Measurements from ENCODE around the gene SLC30A2. TPM values are rescaled to one million over a fixed set of nuclear protein-coding genes. Genes with fewer than 3 reads are reported as not detected.

The SLC30A2 gene
- total RNA-seq, 2 experiments from 2014 or later = not detected

GRCh38 chr1:26067432-26067911, 21.6 kb upstream of the SLC30A2 start, which contains the start of gene TRIM63:
Gene TRIM63 (minus strand): TSS chr1:26067630. CDS start chr1:26067494, 136 bp downstream.
- ATAC-seq (no peak), DNase-seq (no peak)
- Mint-ChIP-seq H3K36me3 (ENCODE audit: low read depth) (no peaks in the 10 kb centered on the region), H3K9me3 (ENCODE audit: insufficient read depth) (no peaks in the 10 kb centered on the region), H3K4me1 (ENCODE audit: low read depth) (no peaks in the 10 kb centered on the region), H3K4me3 (no peak within 1 kb of the TSS), H3K27me3 (ENCODE audit: low read depth) (peaks cover 19% of the 10 kb centered on the region), H3K27ac (no peak within 1 kb of the TSS)
- ChIA-PET POLR2A (no interaction called here), CTCF (interaction anchor here (1.2 kb wide), 1 partner anchor 172 kb away, joined by 3 read pairs; no protein-coding TSS in a partner anchor)

GRCh38 chr1:26066857-26067256, 20.9 kb upstream of the SLC30A2 start:
- CTCF ChIA-PET = interaction anchor here (1.2 to 1.6 kb wide), 2 partner anchors 78 to 171 kb away, joined by 3 to 5 read pairs; no protein-coding TSS in a partner anchor
- POLR2A ChIA-PET = no interaction called here
- Mint-ChIP-seq H3K27me3 (ENCODE audit: low read depth) (peaks cover 17% of the 10 kb centered on the region), H3K27ac (no peak overlapping the region), H3K9me3 (ENCODE audit: insufficient read depth) (no peaks in the 10 kb centered on the region), H3K36me3 (ENCODE audit: low read depth) (no peaks in the 10 kb centered on the region), H3K4me3 (no peak overlapping the region), H3K4me1 (ENCODE audit: low read depth) (no peaks in the 10 kb centered on the region)
- no peak for DNase-seq
- ATAC-seq = no peak

- no peak overlapping the region for H3K4me3 Mint-ChIP-seq
Observed at GRCh38 chr1:26066160-26066559, 20.2 kb upstream of the SLC30A2 start.

GRCh38 chr1:26064553-26064952, 18.6 kb upstream of the SLC30A2 start:
- no peak overlapping the region for H3K27ac Mint-ChIP-seq
- ChIA-PET CTCF (interaction anchor here (1.1 to 1.5 kb wide), 3 partner anchors 28 to 353 kb away, joined by 3 to 4 read pairs (median 4); no protein-coding TSS in a partner anchor), POLR2A (no interaction called here)
- H3K27me3 Mint-ChIP-seq (ENCODE audit: low read depth) = peaks cover 17% of the 10 kb centered on the region
- DNase-seq (no peak), ATAC-seq (no peak)
- H3K36me3 Mint-ChIP-seq (ENCODE audit: low read depth) = no peaks in the 10 kb centered on the region
- H3K9me3 Mint-ChIP-seq (ENCODE audit: insufficient read depth) = no peaks in the 10 kb centered on the region
- H3K4me1 Mint-ChIP-seq (ENCODE audit: low read depth) = no peaks in the 10 kb centered on the region
- H3K4me3 Mint-ChIP-seq = no peak overlapping the region

More at GRCh38 chr1:26066160-26066559, 20.2 kb upstream of the SLC30A2 start:
- Mint-ChIP-seq H3K27ac (no peak overlapping the region), H3K27me3 (ENCODE audit: low read depth) (peaks cover 17% of the 10 kb centered on the region), H3K9me3 (ENCODE audit: insufficient read depth) (no peaks in the 10 kb centered on the region), H3K4me1 (ENCODE audit: low read depth) (no peaks in the 10 kb centered on the region), H3K36me3 (ENCODE audit: low read depth) (no peaks in the 10 kb centered on the region)
- ATAC-seq (no peak), DNase-seq (no peak)
- ChIA-PET POLR2A (no interaction called here), CTCF (interaction anchor here (0.6 to 1.6 kb wide), 3 partner anchors 30 to 108 kb away, joined by 4 to 5 read pairs (median 4); no protein-coding TSS in a partner anchor)

GRCh38 chr1:26060832-26061574, 15.1 kb upstream of the SLC30A2 start:
- no peak for ATAC-seq
- DNase-seq = no peak
- POLR2A ChIA-PET = no interaction called here
- Mint-ChIP-seq H3K4me3 (no peak overlapping the region), H3K4me1 (ENCODE audit: low read depth) (no peaks in the 10 kb centered on the region), H3K9me3 (ENCODE audit: insufficient read depth) (no peaks in the 10 kb centered on the region), H3K27me3 (ENCODE audit: low read depth) (peaks cover 19% of the 10 kb centered on the region), H3K27ac (no peak overlapping the region), H3K36me3 (ENCODE audit: low read depth) (no peaks in the 10 kb centered on the region)
- CTCF ChIA-PET = no interaction called here

- no peak for ATAC-seq
- POLR2A ChIA-PET = no interaction called here
- Mint-ChIP-seq H3K4me1 (ENCODE audit: low read depth) (no peaks in the 10 kb centered on the region), H3K27ac (no peak overlapping the region), H3K36me3 (ENCODE audit: low read depth) (no peaks in the 10 kb centered on the region), H3K4me3 (no peak overlapping the region), H3K9me3 (ENCODE audit: insufficient read depth) (no peaks in the 10 kb centered on the region), H3K27me3 (ENCODE audit: low read depth) (peaks cover 20% of the 10 kb centered on the region)
- CTCF ChIA-PET = interaction anchor here (0.8 to 1.1 kb wide), 2 partner anchors 24 to 45 kb away, joined by 3 read pairs; no protein-coding TSS in a partner anchor
- DNase-seq = no peak
Observed at GRCh38 chr1:26059906-26060305, 14.0 kb upstream of the SLC30A2 start.

DNA sequence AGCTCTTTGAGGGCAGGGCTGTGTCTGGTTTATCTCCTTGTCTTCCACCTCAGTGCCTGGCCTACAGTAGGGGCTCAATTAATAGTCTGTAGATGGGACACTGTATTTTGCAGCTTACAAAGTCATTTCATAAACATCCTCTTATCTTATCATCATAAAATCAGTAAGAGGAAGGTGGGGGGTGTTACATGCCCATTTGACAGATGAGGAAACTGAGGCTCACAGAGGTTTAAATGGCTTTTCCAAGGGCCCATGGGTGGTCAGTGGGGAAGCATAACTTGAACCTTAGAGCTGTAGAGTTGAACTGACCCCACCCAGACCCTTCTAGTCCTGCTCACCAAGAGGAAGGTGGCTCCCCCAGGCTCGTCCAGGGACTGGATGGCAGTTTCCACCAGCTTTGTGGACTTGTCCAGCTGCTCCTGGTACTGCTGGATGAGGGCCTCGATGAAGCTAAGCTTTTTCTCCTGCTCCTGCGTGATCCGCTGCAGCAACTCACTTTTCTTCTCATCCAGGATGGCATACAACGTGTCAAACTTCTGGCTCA, 12.2 kb upstream of the SLC30A2 start:
- H3K36me3 Mint-ChIP-seq (ENCODE audit: low read depth) = no peaks in the 10 kb centered on the region
- DNase-seq (no peak), ATAC-seq (no peak)
- no peak overlapping the region for H3K27ac Mint-ChIP-seq
- CTCF ChIA-PET = interaction anchor here (1.3 to 1.7 kb wide), 2 partner anchors 61 to 87 kb away, joined by 3 to 5 read pairs; partner anchors contain the start of gene PAFAH2
- no peaks in the 10 kb centered on the region for H3K9me3 Mint-ChIP-seq (ENCODE audit: insufficient read depth)
- peaks cover 27% of the 10 kb centered on the region for H3K27me3 Mint-ChIP-seq (ENCODE audit: low read depth)
- H3K4me1 Mint-ChIP-seq (ENCODE audit: low read depth) = no peaks in the 10 kb centered on the region
- POLR2A ChIA-PET = no interaction called here
- H3K4me3 Mint-ChIP-seq = no peak overlapping the region

DNA sequence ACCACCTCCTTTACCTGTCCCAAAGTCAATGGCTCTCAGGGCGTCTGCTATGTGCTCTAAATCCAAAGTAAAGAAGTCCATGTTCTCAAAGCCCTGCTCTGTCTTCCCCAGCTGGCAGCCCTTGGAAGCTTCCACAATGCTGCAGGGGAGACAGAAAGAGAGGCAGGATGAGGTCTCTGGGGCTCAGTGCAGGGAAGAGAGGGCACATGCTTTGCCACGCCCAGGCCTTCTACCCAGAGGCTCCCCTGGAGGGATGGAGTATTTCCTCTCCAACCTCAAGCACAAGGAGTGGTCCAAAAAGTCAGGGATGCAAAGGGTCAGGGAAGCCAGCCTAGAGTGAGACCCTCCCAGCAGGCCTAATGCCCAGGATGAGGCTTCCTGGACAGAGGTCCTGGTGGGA, 11.3 kb upstream of the SLC30A2 start:
- H3K36me3 Mint-ChIP-seq (ENCODE audit: low read depth) = no peaks in the 10 kb centered on the region
- no peak overlapping the region for H3K27ac Mint-ChIP-seq
- CTCF ChIA-PET = no interaction called here
- POLR2A ChIA-PET = no interaction called here
- no peaks in the 10 kb centered on the region for H3K4me1 Mint-ChIP-seq (ENCODE audit: low read depth)
- peaks cover 23% of the 10 kb centered on the region for H3K27me3 Mint-ChIP-seq (ENCODE audit: low read depth)
- ATAC-seq (no peak), DNase-seq (no peak)
- H3K9me3 Mint-ChIP-seq (ENCODE audit: insufficient read depth) = no peaks in the 10 kb centered on the region
- no peak overlapping the region for H3K4me3 Mint-ChIP-seq

DNA sequence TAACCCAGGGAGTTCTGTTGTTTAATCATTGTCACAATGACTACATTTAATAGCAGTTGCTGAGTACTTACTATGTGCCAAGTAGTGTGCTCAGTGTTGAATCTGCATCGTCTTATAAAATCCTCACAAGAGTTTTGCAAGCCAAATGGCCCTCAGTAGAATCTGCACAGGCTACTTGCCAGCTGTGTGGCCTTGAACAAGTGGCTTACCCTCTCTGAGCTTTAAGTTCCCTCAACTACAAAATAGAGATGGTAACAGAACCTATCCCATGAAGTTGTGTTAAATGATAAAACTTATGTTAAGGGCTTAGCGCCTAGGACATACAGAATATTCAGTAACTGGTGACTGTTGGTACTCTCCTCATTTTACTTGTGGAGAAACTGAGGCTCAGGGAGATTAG, 9.1 kb upstream of the SLC30A2 start:
- Mint-ChIP-seq H3K27me3 (ENCODE audit: low read depth) (peaks cover 31% of the 10 kb centered on the region), H3K36me3 (ENCODE audit: low read depth) (no peaks in the 10 kb centered on the region), H3K9me3 (ENCODE audit: insufficient read depth) (no peaks in the 10 kb centered on the region), H3K4me1 (ENCODE audit: low read depth) (peaks cover 13% of the 10 kb centered on the region), H3K4me3 (no peak overlapping the region), H3K27ac (no peak overlapping the region)
- POLR2A ChIA-PET = no interaction called here
- CTCF ChIA-PET = interaction anchor here (1.9 to 2.0 kb wide), 2 partner anchors 57 to 90 kb away, joined by 4 to 7 read pairs; partner anchors contain the start of gene PAFAH2
- ATAC-seq = no peak
- no peak for DNase-seq

GRCh38 chr1:26053718-26054560, 8.0 kb upstream of the SLC30A2 start:
- no peaks in the 10 kb centered on the region for H3K9me3 Mint-ChIP-seq (ENCODE audit: insufficient read depth)
- POLR2A ChIA-PET = no interaction called here
- ATAC-seq (no peak), DNase-seq (no peak)
- no peak overlapping the region for H3K27ac Mint-ChIP-seq
- no peak overlapping the region for H3K4me3 Mint-ChIP-seq
- CTCF ChIA-PET = interaction anchor here (0.9 to 2.0 kb wide), 3 partner anchors 17 to 91 kb away, joined by 3 to 7 read pairs (median 4); partner anchors contain the start of gene PAFAH2
- peaks cover 13% of the 10 kb centered on the region for H3K4me1 Mint-ChIP-seq (ENCODE audit: low read depth)
- peaks cover 37% of the 10 kb centered on the region for H3K27me3 Mint-ChIP-seq (ENCODE audit: low read depth)
- H3K36me3 Mint-ChIP-seq (ENCODE audit: low read depth) = no peaks in the 10 kb centered on the region

- Mint-ChIP-seq H3K27ac (no peak overlapping the region), H3K4me1 (ENCODE audit: low read depth) (peaks cover 19% of the 10 kb centered on the region), H3K27me3 (ENCODE audit: low read depth) (peaks cover 60% of the 10 kb centered on the region), H3K36me3 (ENCODE audit: low read depth) (no peaks in the 10 kb centered on the region), H3K9me3 (ENCODE audit: insufficient read depth) (no peaks in the 10 kb centered on the region), H3K4me3 (no peak overlapping the region)
- no peak for DNase-seq
- no peak for ATAC-seq
- ChIA-PET POLR2A (no interaction called here), CTCF (no interaction called here)
Observed at GRCh38 chr1:26050248-26050640, 4.3 kb upstream of the SLC30A2 start.

Measured in activated CD8-positive, alpha-beta T cell treated with anti-CD3 and anti-CD28 coated beads, Interleukin-2, amount 10 ng/mL, durations not matched to agents 7 days and 5 days (primary cell).